Stimulated activated CD8-positive, alpha-beta memory T cell treated with anti-CD3 and anti-CD28 coated beads, Interleukin-7, amount 100 ng/mL, for 1 hour (primary cell): Measurements from ENCODE around the gene KLHDC10.
"Not testable (repeated sequence)": the region's sequence is repeated elsewhere in the genome, so short reads cannot be mapped to it uniquely, and the experiment has no call there.

Experiments used
- DNase-seq, 2 donors: peaks; one replicate each; pipeline ENCODE4 v3.0.0-alpha.2; 2020; ENCODE audit warnings: low read depth in 2 of 2

Gene KLHDC10

GRCh38 chr7:130069978-130070860 lies at the start of gene KLHDC10:
KLHDC10 (plus strand) TSS chr7:130070534; CDS start chr7:130070644, 110 bp downstream.
- DNase-seq = peak; percentile 87 to 90

- no peak for DNase-seq
Measured at GRCh38 chr7:130021105-130021834, 49.1 kb upstream of the KLHDC10 start.

- no peak for DNase-seq
Measured at GRCh38 chr7:130022115-130022514, 48.2 kb upstream of the KLHDC10 start.

GRCh38 chr7:130022623-130023175 lies 47.6 kb upstream of the KLHDC10 start:
- no peak for DNase-seq

- DNase-seq = no peak
Measured at GRCh38 chr7:130024390-130024789, 45.9 kb upstream of the KLHDC10 start.

GRCh38 chr7:130032698-130033097 lies 37.6 kb upstream of the KLHDC10 start:
- DNase-seq = no peak

- no peak for DNase-seq
Measured at GRCh38 chr7:130037703-130038102, 32.6 kb upstream of the KLHDC10 start.

GRCh38 chr7:130040576-130040975 lies 29.8 kb upstream of the KLHDC10 start:
- no peak for DNase-seq

GRCh38 chr7:130047831-130048230 lies 22.5 kb upstream of the KLHDC10 start:
- DNase-seq = no peak

- DNase-seq = no peak
Measured at GRCh38 chr7:130048906-130049305, 21.4 kb upstream of the KLHDC10 start.

- DNase-seq = not testable (repeated sequence)
Measured at GRCh38 chr7:130052250-130052649, 18.1 kb upstream of the KLHDC10 start.

GRCh38 chr7:130055198-130055597 lies 15.1 kb upstream of the KLHDC10 start:
- not testable (repeated sequence) for DNase-seq

GRCh38 chr7:130062246-130062645 lies 8.1 kb upstream of the KLHDC10 start:
- DNase-seq = no peak

GRCh38 chr7:130063036-130063435 lies 7.3 kb upstream of the KLHDC10 start:
- peak; percentile 43 to 58 for DNase-seq

GRCh38 chr7:130064580-130064926 lies 5.8 kb upstream of the KLHDC10 start:
- DNase-seq = not testable (repeated sequence)

GRCh38 chr7:130065500-130066152 lies 4.7 kb upstream of the KLHDC10 start:
- no peak for DNase-seq

- no peak for DNase-seq
Measured at GRCh38 chr7:130069179-130069977, 956 bp upstream of the KLHDC10 start.

GRCh38 chr7:130070861-130071622 lies 708 bp downstream of the KLHDC10 start:
- DNase-seq = no peak

GRCh38 chr7:130071701-130072622 lies 1.6 kb downstream of the KLHDC10 start:
- peak; percentile 13 to 31 for DNase-seq
